Measurements from ENCODE around the gene FBXO7. TPM values are rescaled to one million over a fixed set of nuclear protein-coding genes. Genes with fewer than 3 reads are reported as not detected.
"Not testable (repeated sequence)": the region's sequence is repeated elsewhere in the genome, so short reads cannot be mapped to it uniquely, and the experiment has no call there.

FBXO7 gene
- total RNA-seq: 10 to 100 TPM; 71.0 to 93.0 TPM

GRCh38 chr22:32474635-32475467, at the start of gene FBXO7:
TSS of gene FBXO7 (plus strand) at chr22:32474811. CDS start at chr22:32475003, 192 bp downstream.
- peaks cover 7 to 9% of the 10 kb centered on the region in 2 donors for H3K36me3 Mint-ChIP-seq
- H3K9me3 Mint-ChIP-seq: no peaks in the 10 kb centered on the region
- peak within 1 kb of the TSS; percentile 90 to 95 for H3K27ac Mint-ChIP-seq
- peak; percentile 86 for DNase-seq (ENCODE audit: low spot score in 2 of 2)
- ATAC-seq: peak; percentile 77 to 81

GRCh38 chr22:32426881-32427280, 47.7 kb upstream of the FBXO7 start:
- DNase-seq (ENCODE audit: low spot score in 2 of 2) (no peak), ATAC-seq (no peak)
- Mint-ChIP-seq H3K9me3 (no peaks in the 10 kb centered on the region), H3K27ac (no peak overlapping the region), H3K36me3 (no peaks in the 10 kb centered on the region)

- no peak for ATAC-seq
- DNase-seq (ENCODE audit: low spot score in 2 of 2): no peak
- Mint-ChIP-seq H3K27ac (no peak overlapping the region), H3K36me3 (no peaks in the 10 kb centered on the region), H3K9me3 (no peaks in the 10 kb centered on the region)
These were observed 44.3 kb upstream of the FBXO7 start for GRCh38 chr22:32430352-32430751.

GRCh38 chr22:32444068-32444467, 30.5 kb upstream of the FBXO7 start:
- ATAC-seq (no peak), DNase-seq (ENCODE audit: low spot score in 2 of 2) (no peak)
- no peaks in the 10 kb centered on the region for H3K9me3 Mint-ChIP-seq
- H3K27ac Mint-ChIP-seq: no peak overlapping the region
- H3K36me3 Mint-ChIP-seq: no peaks in the 10 kb centered on the region

GRCh38 chr22:32446321-32446720, 28.3 kb upstream of the FBXO7 start:
- Mint-ChIP-seq H3K9me3 (no peaks in the 10 kb centered on the region), H3K36me3 (no peaks in the 10 kb centered on the region), H3K27ac (no peak overlapping the region)
- no peak for DNase-seq (ENCODE audit: low spot score in 2 of 2)
- peak; percentile 82 to 97 for ATAC-seq

GRCh38 chr22:32448980-32449379, 25.6 kb upstream of the FBXO7 start:
- DNase-seq (ENCODE audit: low spot score in 2 of 2) (no peak), ATAC-seq (no peak)
- Mint-ChIP-seq H3K9me3 (no peaks in the 10 kb centered on the region), H3K27ac (no peak overlapping the region), H3K36me3 (no peaks in the 10 kb centered on the region)

- Mint-ChIP-seq H3K36me3 (no peaks in the 10 kb centered on the region), H3K27ac (no peak overlapping the region), H3K9me3 (no peaks in the 10 kb centered on the region)
- ATAC-seq: no peak
- no peak for DNase-seq (ENCODE audit: low spot score in 2 of 2)
These were observed 17.6 kb upstream of the FBXO7 start for GRCh38 chr22:32457031-32457430.

GRCh38 chr22:32462452-32462851, 12.2 kb upstream of the FBXO7 start:
- no peaks in the 10 kb centered on the region for H3K36me3 Mint-ChIP-seq
- ATAC-seq: no peak
- no peak overlapping the region for H3K27ac Mint-ChIP-seq
- H3K9me3 Mint-ChIP-seq: no peaks in the 10 kb centered on the region
- no peak for DNase-seq (ENCODE audit: low spot score in 2 of 2)

GRCh38 chr22:32465661-32466060, 8.9 kb upstream of the FBXO7 start:
- Mint-ChIP-seq H3K36me3 (no peaks in the 10 kb centered on the region), H3K27ac (no peak overlapping the region), H3K9me3 (no peaks in the 10 kb centered on the region)
- DNase-seq (ENCODE audit: low spot score in 2 of 2) (no peak), ATAC-seq (no peak)

- DNase-seq (ENCODE audit: low spot score in 2 of 2) (no peak), ATAC-seq (no peak)
- no peak overlapping the region for H3K27ac Mint-ChIP-seq
- H3K36me3 Mint-ChIP-seq: no peaks in the 10 kb centered on the region
- no peaks in the 10 kb centered on the region for H3K9me3 Mint-ChIP-seq
These were observed 8.1 kb upstream of the FBXO7 start for GRCh38 chr22:32466496-32466895.

- DNase-seq (ENCODE audit: low spot score in 2 of 2) (no peak), ATAC-seq (no peak)
- H3K27ac Mint-ChIP-seq: peak overlapping the region in 1 of 2 donors; percentile 33
- no peaks in the 10 kb centered on the region for H3K36me3 Mint-ChIP-seq
- H3K9me3 Mint-ChIP-seq: no peaks in the 10 kb centered on the region
These were observed 4.8 kb upstream of the FBXO7 start for GRCh38 chr22:32469799-32470212.

GRCh38 chr22:32473388-32473952, 1.1 kb upstream of the FBXO7 start:
- H3K9me3 Mint-ChIP-seq: no peaks in the 10 kb centered on the region
- peak overlapping the region in 1 of 2 donors; percentile 90 for H3K27ac Mint-ChIP-seq
- ATAC-seq: peak; percentile 21 to 45
- H3K36me3 Mint-ChIP-seq: peaks cover 6 to 7% of the 10 kb centered on the region in 2 donors
- peak in 1 of 2 donors; percentile 60 for DNase-seq (ENCODE audit: low spot score in 2 of 2)

- DNase-seq (ENCODE audit: low spot score in 2 of 2) (no peak), ATAC-seq (peak; percentile 2 to 5)
- Mint-ChIP-seq H3K36me3 (peaks cover 11 to 16% of the 10 kb centered on the region in 2 donors), H3K27ac (peak overlapping the region; percentile 90 to 95), H3K9me3 (no peaks in the 10 kb centered on the region)
These were observed 928 bp downstream of the FBXO7 start for GRCh38 chr22:32475468-32476010.

- H3K36me3 Mint-ChIP-seq: peaks cover 11 to 19% of the 10 kb centered on the region in 2 donors
- H3K27ac Mint-ChIP-seq: peak overlapping the region; percentile 90 to 95
- ATAC-seq: no peak
- DNase-seq (ENCODE audit: low spot score in 2 of 2): no peak
- no peaks in the 10 kb centered on the region for H3K9me3 Mint-ChIP-seq
These were observed 1.9 kb downstream of the FBXO7 start for GRCh38 chr22:32476281-32477195.

GRCh38 chr22:32477596-32477995, 3.0 kb downstream of the FBXO7 start:
- Mint-ChIP-seq H3K27ac (no peak overlapping the region), H3K36me3 (peaks cover 11 to 19% of the 10 kb centered on the region in 2 donors), H3K9me3 (no peaks in the 10 kb centered on the region)
- ATAC-seq (no peak), DNase-seq (ENCODE audit: low spot score in 2 of 2) (no peak)

- not testable (repeated sequence) for DNase-seq (ENCODE audit: low spot score in 2 of 2); H3K9me3 Mint-ChIP-seq; H3K27ac Mint-ChIP-seq; ATAC-seq
- peaks cover 11 to 19% of the 10 kb centered on the region in 2 donors for H3K36me3 Mint-ChIP-seq
These were observed 3.9 kb downstream of the FBXO7 start for GRCh38 chr22:32478552-32478951.

All from activated naive CD4-positive, alpha-beta T cell treated with anti-CD3 and anti-CD28 coated beads, Interleukin-2, amount 50 U/mL, for 72 hours (primary cell).